ENCODE data around the gene ID4. TPM values are rescaled to one million over a fixed set of nuclear protein-coding genes. Genes with fewer than 3 reads are reported as not detected.

The ID4 gene
- total and polyA plus RNA-seq, 9 donors, result 9.9 to 169 (median 49.2) TPM

- no peak overlapping the region for H3K4me3 ChIP-seq
- H3K36me3 ChIP-seq, result no peaks in the 10 kb centered on the region
- peaks cover 0 to 5% of the 10 kb centered on the region in 2 donors for H3K9me3 ChIP-seq
- no peaks in the 10 kb centered on the region for H3K4me1 ChIP-seq (ENCODE audit: insufficient read depth)
- no peak for DNase-seq
- intact Hi-C loops (cut with DNase I), result no loop called here
- no peak overlapping the region for H3K27ac ChIP-seq
- TF ChIP-seq CTCF (IDR thresholded peaks at IDR 0.05) (no peak), POLR2A (IDR thresholded peaks at IDR 0.05) (no peak), EP300 (IDR thresholded peaks at IDR 0.05) (no peak)
- WGBS, 3 donors, result 93 to 96% (median 95%) methylated on average over 5 of the region's 5 CpGs
- H3K27me3 ChIP-seq, result no peaks in the 10 kb centered on the region
Measured at GRCh38 chr6:19827247-19827646, 9.9 kb upstream of the ID4 start.

- no peak for TF ChIP-seq EP300 (IDR thresholded peaks at IDR 0.05)
- TF ChIP-seq POLR2A (IDR thresholded peaks at IDR 0.05), result no peak
- TF ChIP-seq CTCF (IDR thresholded peaks at IDR 0.05), result no peak
- intact Hi-C loops (cut with DNase I), result no loop called here
Measured at GRCh38 chr6:19827903-19828302, 9.3 kb upstream of the ID4 start.

GRCh38 chr6:19830171-19830570 is 7.0 kb upstream of the ID4 start:
- intact Hi-C loops (cut with DNase I), result no loop called here
- Histone ChIP-seq H3K27ac (no peak overlapping the region), H3K9me3 (peaks cover 0 to 5% of the 10 kb centered on the region in 2 donors), H3K4me1 (ENCODE audit: insufficient read depth) (no peaks in the 10 kb centered on the region), H3K36me3 (no peaks in the 10 kb centered on the region), H3K4me3 (no peak overlapping the region), H3K27me3 (no peaks in the 10 kb centered on the region)
- no peak for TF ChIP-seq CTCF (IDR thresholded peaks at IDR 0.05)
- TF ChIP-seq EP300 (IDR thresholded peaks at IDR 0.05), result no peak
- no peak for TF ChIP-seq POLR2A (IDR thresholded peaks at IDR 0.05)
- 33 to 35% (median 33%) methylated on average over 2 of the region's 2 CpGs for WGBS, 3 donors
- no peak for DNase-seq

More at GRCh38 chr6:19827903-19828302, 9.3 kb upstream of the ID4 start:
- DNase-seq, result no peak
- H3K9me3 ChIP-seq, result peaks cover 0 to 5% of the 10 kb centered on the region in 2 donors
- H3K27me3 ChIP-seq, result no peaks in the 10 kb centered on the region
- H3K36me3 ChIP-seq, result no peaks in the 10 kb centered on the region
- WGBS, 3 donors, result 86 to 92% (median 92%) methylated on average over 1 of the region's 1 CpG
- H3K27ac ChIP-seq, result no peak overlapping the region
- H3K4me1 ChIP-seq (ENCODE audit: insufficient read depth), result no peaks in the 10 kb centered on the region
- H3K4me3 ChIP-seq, result no peak overlapping the region

GRCh38 chr6:19831358-19831757 is 5.8 kb upstream of the ID4 start:
- no peak for DNase-seq
- no peak for TF ChIP-seq EP300 (IDR thresholded peaks at IDR 0.05)
- no peak for TF ChIP-seq POLR2A (IDR thresholded peaks at IDR 0.05)
- no peak for TF ChIP-seq CTCF (IDR thresholded peaks at IDR 0.05)
- intact Hi-C loops (cut with DNase I), result no loop called here
- Histone ChIP-seq H3K27me3 (no peaks in the 10 kb centered on the region), H3K36me3 (no peaks in the 10 kb centered on the region), H3K4me1 (ENCODE audit: insufficient read depth) (no peaks in the 10 kb centered on the region), H3K27ac (no peak overlapping the region), H3K4me3 (no peak overlapping the region), H3K9me3 (peaks cover 0 to 5% of the 10 kb centered on the region in 2 donors)
- 56 to 91% (median 76%) methylated on average over 1 of the region's 1 CpG for WGBS, 3 donors

Data from ovary (tissue), 9 donors.